Measurements from ENCODE around the gene UGCG.
"Not testable (repeated sequence)": the region's sequence is repeated elsewhere in the genome, so short reads cannot be mapped to it uniquely, and the experiment has no call there.

The UGCG gene

GRCh38 chr9:111902391-111903139 lies 6.0 kb downstream of the UGCG start:
- TF ChIP-seq CTCF (IDR thresholded peaks at IDR 0.05) (no peak), ZFX (IDR thresholded peaks at IDR 0.05; ENCODE audit: borderline replicate concordance) (no peak)
- no peak overlapping the region for H3K27ac ChIP-seq

GRCh38 chr9:111903535-111903934 lies 6.9 kb downstream of the UGCG start:
- not testable (repeated sequence) for H3K27ac ChIP-seq

GRCh38 chr9:111904026-111904425 lies 7.4 kb downstream of the UGCG start:
- TF ChIP-seq CTCF (IDR thresholded peaks at IDR 0.05) (no peak), ZFX (IDR thresholded peaks at IDR 0.05; ENCODE audit: borderline replicate concordance) (no peak)
- H3K27ac ChIP-seq = no peak overlapping the region

- no peak overlapping the region for H3K27ac ChIP-seq
- TF ChIP-seq ZFX (IDR thresholded peaks at IDR 0.05; ENCODE audit: borderline replicate concordance) (no peak), CTCF (IDR thresholded peaks at IDR 0.05) (no peak)
Measured at GRCh38 chr9:111904891-111905291, 8.3 kb downstream of the UGCG start.

- H3K27ac ChIP-seq = no peak overlapping the region
- no peak for TF ChIP-seq ZFX (IDR thresholded peaks at IDR 0.05; ENCODE audit: borderline replicate concordance)
- TF ChIP-seq CTCF (IDR thresholded peaks at IDR 0.05) = no peak
Measured at GRCh38 chr9:111907147-111907546, 10.5 kb downstream of the UGCG start.

GRCh38 chr9:111909444-111909843 lies 12.8 kb downstream of the UGCG start:
- no peak overlapping the region for H3K27ac ChIP-seq
- TF ChIP-seq CTCF (IDR thresholded peaks at IDR 0.05) (no peak), ZFX (IDR thresholded peaks at IDR 0.05; ENCODE audit: borderline replicate concordance) (no peak)

GRCh38 chr9:111910428-111910827 lies 13.8 kb downstream of the UGCG start:
- no peak overlapping the region for H3K27ac ChIP-seq
- no peak for TF ChIP-seq ZFX (IDR thresholded peaks at IDR 0.05; ENCODE audit: borderline replicate concordance)
- no peak for TF ChIP-seq CTCF (IDR thresholded peaks at IDR 0.05)

GRCh38 chr9:111913159-111913558 lies 16.5 kb downstream of the UGCG start:
- H3K27ac ChIP-seq = no peak overlapping the region
- TF ChIP-seq CTCF (IDR thresholded peaks at IDR 0.05) (no peak), ZFX (IDR thresholded peaks at IDR 0.05; ENCODE audit: borderline replicate concordance) (no peak)
